Left lung (tissue), 10 donors: ENCODE data around the gene NOX3. TPM values are rescaled to one million over a fixed set of nuclear protein-coding genes. Genes with fewer than 3 reads are reported as not detected.

Experiments
- ATAC-seq: fragments of 200-7000 bp; cut with Tn5 transposase; one replicate; pipeline ENCODE4 v1.9.1; 2020; ENCODE audit warnings: moderate library complexity
- DNase-seq, 4 donors: peaks; one replicate each; pipeline ENCODE4 v3.0.0-alpha.2; 2013 to 2020
- H3K27ac ChIP-seq, 2 donors: fragments of 200-600 bp; sonication (generic) in 1 of 2; one replicate each; pipeline versions ENCODE4 v1.5.0 to v1.8.0; 2020 to 2021
- H3K27me3 ChIP-seq, 2 donors: fragments of 200-600 bp; sonication (generic) in 1 of 2; one replicate each; pipeline versions ENCODE4 v1.5.0 to v1.8.0; 2020 to 2021
- H3K36me3 ChIP-seq, 2 donors: fragments of 200-600 bp; sonication (generic) in 1 of 2; one replicate each; pipeline versions ENCODE4 v1.5.0 to v1.8.0; 2020 to 2021
- H3K4me1 ChIP-seq, 2 donors: fragments of 200-600 bp; one replicate each; pipeline ENCODE4 v1.8.0; 2021
- H3K4me3 ChIP-seq, 2 donors: fragments of 200-600 bp; sonication (generic) in 1 of 2; one replicate each; pipeline versions ENCODE4 v1.5.0 to v1.8.0; 2020 to 2021; ENCODE audit warnings: mild to moderate bottlenecking in 1 of 2
- H3K9me3 ChIP-seq, 2 donors: fragments of 200-600 bp; sonication (generic) in 1 of 2; one replicate each; pipeline versions ENCODE4 v1.5.0 to v1.8.0; 2020 to 2021
- CTCF ChIP-seq, 2 donors: fragments of 200-600 bp; sonication (generic) in 1 of 2; IDR thresholded peaks; one replicate each; pipeline versions ENCODE4 v1.5.0 to v1.8.0; 2021; ENCODE audit warnings: antibody characterized with exemption in 2 of 2
- intact Hi-C, 2 donors: fragments of 100-400 bp; cut with DNase I; formaldehyde crosslinking; loops; one replicate each; pipeline versions ENCODE4 v1.11.2 to v1.14.2; 2022
- polyA plus RNA-seq, 6 donors: library from polyadenylated mRNA; unstranded; fragments of 120-200 nt; gene quantifications; one replicate each; pipeline ENCODE4 v1.2.1, GENCODE V29; 2013; ENCODE audit not compliant: insufficient read length in 6 of 6
- total RNA-seq, 2 donors: library from RNA; stranded (reverse); fragmentation: NEBNext Ultra II Directional; extraction: Animal tissue kit (Norgen Biotek cat#: 25700); gene quantifications; one replicate each; pipeline ENCODE4 v1.2.1, GENCODE V29; 2021
- donor health status: DM: no; HTN: yes; CAD: no.
- donor health status: DM: no; HTN: no; CAD: no.

The NOX3 gene
- total and polyA plus RNA-seq, 8 donors, result not detected

- DNase-seq (no peak), ATAC-seq (no peak)
- H3K4me3 ChIP-seq, result no peak overlapping the region
- H3K9me3 ChIP-seq, result no peaks in the 10 kb centered on the region
- H3K36me3 ChIP-seq, result no peaks in the 10 kb centered on the region
- no peak overlapping the region for H3K27ac ChIP-seq
- no peaks in the 10 kb centered on the region for H3K4me1 ChIP-seq
- no peaks in the 10 kb centered on the region for H3K27me3 ChIP-seq
- no peak for TF ChIP-seq CTCF (IDR thresholded peaks at IDR 0.05)
- intact Hi-C loops, result no loop called here
Observed at GRCh38 chr6:155444952-155445903, 10.4 kb downstream of the NOX3 start.

- H3K27ac ChIP-seq, result no peak overlapping the region
- no peak for TF ChIP-seq CTCF (IDR thresholded peaks at IDR 0.05)
- no peaks in the 10 kb centered on the region for H3K4me1 ChIP-seq
- H3K9me3 ChIP-seq, result no peaks in the 10 kb centered on the region
- DNase-seq (no peak), ATAC-seq (no peak)
- intact Hi-C loops, result no loop called here
- H3K36me3 ChIP-seq, result no peaks in the 10 kb centered on the region
- no peaks in the 10 kb centered on the region for H3K27me3 ChIP-seq
- H3K4me3 ChIP-seq, result no peak overlapping the region
Observed at GRCh38 chr6:155444120-155444917, 11.3 kb downstream of the NOX3 start.

GRCh38 chr6:155443168-155443567 lies 12.5 kb downstream of the NOX3 start:
- Histone ChIP-seq H3K36me3 (no peaks in the 10 kb centered on the region), H3K27ac (no peak overlapping the region), H3K27me3 (no peaks in the 10 kb centered on the region), H3K4me1 (no peaks in the 10 kb centered on the region), H3K9me3 (no peaks in the 10 kb centered on the region), H3K4me3 (no peak overlapping the region)
- intact Hi-C loops, result no loop called here
- DNase-seq (no peak), ATAC-seq (no peak)
- no peak for TF ChIP-seq CTCF (IDR thresholded peaks at IDR 0.05)

GRCh38 chr6:155442562-155442961 lies 13.1 kb downstream of the NOX3 start:
- Histone ChIP-seq H3K27me3 (no peaks in the 10 kb centered on the region), H3K4me1 (peaks cover 0 to under 1% of the 10 kb centered on the region in 2 donors), H3K9me3 (no peaks in the 10 kb centered on the region), H3K4me3 (no peak overlapping the region), H3K36me3 (no peaks in the 10 kb centered on the region), H3K27ac (no peak overlapping the region)
- intact Hi-C loops, result no loop called here
- ATAC-seq (no peak), DNase-seq (no peak)
- no peak for TF ChIP-seq CTCF (IDR thresholded peaks at IDR 0.05)

- Histone ChIP-seq H3K36me3 (no peaks in the 10 kb centered on the region), H3K27me3 (no peaks in the 10 kb centered on the region), H3K4me3 (no peak overlapping the region), H3K27ac (no peak overlapping the region), H3K9me3 (no peaks in the 10 kb centered on the region), H3K4me1 (peaks cover 0 to 7% of the 10 kb centered on the region in 2 donors)
- TF ChIP-seq CTCF (IDR thresholded peaks at IDR 0.05), result no peak
- intact Hi-C loops, result no loop called here
- ATAC-seq, result no peak
- DNase-seq, result no peak
Observed at GRCh38 chr6:155441112-155441465, 14.6 kb downstream of the NOX3 start.
